ENCODE data around the gene ONECUT2.
A peak's percentile ranks its signal among the peaks of the same experiment; 100 is the strongest.

DNA sequence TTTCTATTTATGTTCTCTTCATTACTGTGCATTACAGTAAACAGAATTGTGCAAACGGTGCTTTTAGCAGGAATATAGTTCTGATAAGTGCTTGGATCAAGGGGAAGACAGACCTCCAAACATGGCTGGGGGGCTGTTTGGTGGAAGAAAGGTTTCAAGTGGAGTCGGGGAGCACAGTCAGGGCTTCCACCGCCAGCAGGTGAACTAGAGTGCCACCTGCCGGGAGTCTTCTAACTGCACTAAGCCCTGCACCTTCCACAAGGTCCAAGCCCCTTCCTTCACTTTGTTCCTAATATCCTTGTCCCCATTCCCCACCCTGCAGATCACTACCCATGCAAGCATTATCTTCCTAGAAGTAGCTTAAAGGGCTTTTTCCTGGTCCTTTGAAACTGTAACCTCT, 11.1 kb downstream of the ONECUT2 start:
- TF ChIP-seq, protein P1, sequence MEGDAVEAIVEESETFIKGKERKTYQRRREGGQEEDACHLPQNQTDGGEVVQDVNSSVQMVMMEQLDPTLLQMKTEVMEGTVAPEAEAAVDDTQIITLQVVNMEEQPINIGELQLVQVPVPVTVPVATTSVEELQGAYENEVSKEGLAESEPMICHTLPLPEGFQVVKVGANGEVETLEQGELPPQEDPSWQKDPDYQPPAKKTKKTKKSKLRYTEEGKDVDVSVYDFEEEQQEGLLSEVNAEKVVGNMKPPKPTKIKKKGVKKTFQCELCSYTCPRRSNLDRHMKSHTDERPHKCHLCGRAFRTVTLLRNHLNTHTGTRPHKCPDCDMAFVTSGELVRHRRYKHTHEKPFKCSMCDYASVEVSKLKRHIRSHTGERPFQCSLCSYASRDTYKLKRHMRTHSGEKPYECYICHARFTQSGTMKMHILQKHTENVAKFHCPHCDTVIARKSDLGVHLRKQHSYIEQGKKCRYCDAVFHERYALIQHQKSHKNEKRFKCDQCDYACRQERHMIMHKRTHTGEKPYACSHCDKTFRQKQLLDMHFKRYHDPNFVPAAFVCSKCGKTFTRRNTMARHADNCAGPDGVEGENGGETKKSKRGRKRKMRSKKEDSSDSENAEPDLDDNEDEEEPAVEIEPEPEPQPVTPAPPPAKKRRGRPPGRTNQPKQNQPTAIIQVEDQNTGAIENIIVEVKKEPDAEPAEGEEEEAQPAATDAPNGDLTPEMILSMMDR (IDR thresholded peaks at IDR 0.05), result peak in 1 of 3 experiments; percentile 6
- no peak for TF ChIP-seq POLR2AphosphoS5 (IDR thresholded peaks at IDR 0.05)

Data from esophagus muscularis mucosa (tissue), 3 donors.